Stomach (tissue), 9 donors: ENCODE measurements around the gene RESF1. TPM values are rescaled to one million over a fixed set of nuclear protein-coding genes. Genes with fewer than 3 reads are reported as not detected.

ENCODE experiments used
- DNase-seq, 2 donors: peaks; one replicate each; pipeline versions ENCODE4 v3.0.0 to v3.0.0-alpha.2; 2013 to 2019
- H3K27ac ChIP-seq, 5 donors: fragments of 200-600 bp in 4 of 5; sonication (generic) in 4 of 5; one replicate each; pipeline ENCODE4 v1.5.1; 2013 to 2019; ENCODE audit warnings: mild to moderate bottlenecking in 1 of 5, moderate library complexity in 1 of 5
- H3K27me3 ChIP-seq, 3 donors: fragments of 200-600 bp; sonication (generic); one replicate each; pipeline ENCODE4 v1.5.1; 2017 to 2019; ENCODE audit warnings: mixed run types in 1 of 3
- H3K36me3 ChIP-seq, 4 donors: fragments of 200-600 bp; sonication (generic); 1 replicate in 3 of 4; 2 replicates in 1 of 4; pipeline ENCODE4 v1.5.1; 2016 to 2019
- H3K4me1 ChIP-seq, 4 donors: fragments of 200-600 bp; sonication (generic); one replicate each; pipeline ENCODE4 v1.5.1; 2016 to 2019
- H3K4me3 ChIP-seq, 4 donors: fragments of 200-600 bp; sonication (generic) in 3 of 4; one replicate each; pipeline ENCODE4 v1.5.1; 2016 to 2019; ENCODE audit warnings: mild to moderate bottlenecking in 1 of 4
- H3K9me3 ChIP-seq, 4 donors: fragments of 200-600 bp; sonication (generic); one replicate each; pipeline ENCODE4 v1.5.1; 2016 to 2019
- CTCF ChIP-seq, 7 experiments: fragments of 450-650 bp in 4 of 7; fragments of 200-600 bp in 3 of 7; sonication (generic) in 3 of 7; IDR thresholded peaks; one replicate each; pipeline ENCODE4 v1.5.1; 2016 to 2019; ENCODE audit warnings: antibody characterized with exemption in 7 of 7, control low read depth in 2 of 7, mild to moderate bottlenecking in 1 of 7
- EP300 ChIP-seq: sonication (generic); formaldehyde crosslinking; IDR thresholded peaks from one replicate; pipeline ENCODE4 v1.6.1; 2017; ENCODE audit warnings: antibody characterized with exemption
- POLR2A ChIP-seq, 4 donors: fragments of 450-650 bp; IDR thresholded peaks; one replicate each; pipeline ENCODE4 v1.6.1; 2016; ENCODE audit warnings: antibody characterized with exemption in 4 of 4, control low read depth in 2 of 4, mild to moderate bottlenecking in 1 of 4, moderate library complexity in 1 of 4
- POLR2AphosphoS5 ChIP-seq, 3 donors: sonication (generic); formaldehyde crosslinking; IDR thresholded peaks; one replicate each; pipeline ENCODE4 v1.6.1; 2016; ENCODE audit warnings: antibody characterized with exemption in 3 of 3
- WGBS, 5 donors: extraction: QIAGEN DNeasy Blood & Tissue Kit in 3 of 5; methylation state at CpG; one replicate each; pipeline versions ENCODE4 v1.1.5 to v1.1.7; 2013 to 2018; 5-methylcytosine and 5-hydroxymethylcytosine counted together
- intact Hi-C: fragments of 100-400 bp; cut with DNase I; formaldehyde crosslinking; loops from one replicate; pipeline ENCODE4 v1.15.1; 2023; ENCODE audit warnings: low total_unique reads
- polyA plus RNA-seq, 3 donors: library from polyadenylated mRNA; stranded (reverse); fragments of 200-250 nt; gene quantifications; one replicate each; pipeline ENCODE4 v1.2.3, GENCODE V29; 2013
- total RNA-seq, 5 donors: library from RNA; depleted of rRNA; stranded (reverse); fragments of >200 nt; gene quantifications; one replicate each; pipeline versions ENCODE4 v1.1.0 to v1.2.3, GENCODE V29; 2014 to 2016
- donor health status: healthy with polysubstance abuse.
- donor health status: Bipolar disorder and iron deficiency.
- donor health status: healthy.

Gene RESF1
- total and polyA plus RNA-seq, 8 donors = 15.4 to 255 (median 51.9) TPM

GRCh38 chr12:31950088-31950487, 9.1 kb upstream of the RESF1 start:
- Histone ChIP-seq H3K36me3 (no peaks in the 10 kb centered on the region), H3K9me3 (peaks cover 0 to 13% (median 3%) of the 10 kb centered on the region in 4 donors), H3K4me3 (no peak overlapping the region), H3K4me1 (peaks cover 0 to under 1% (median 0%) of the 10 kb centered on the region in 4 donors), H3K27me3 (no peaks in the 10 kb centered on the region), H3K27ac (no peak overlapping the region)
- 88 to 94% (median 92%) methylated on average over 4 of the region's 4 CpGs for WGBS, 5 donors
- TF ChIP-seq POLR2AphosphoS5 (IDR thresholded peaks at IDR 0.05) (no peak), POLR2A (IDR thresholded peaks at IDR 0.05) (no peak), CTCF (IDR thresholded peaks at IDR 0.05) (no peak), EP300 (no peak)
- intact Hi-C loops = no loop called here
- DNase-seq = no peak

- Histone ChIP-seq H3K27ac (no peak overlapping the region), H3K9me3 (peaks cover 0 to 13% (median 3%) of the 10 kb centered on the region in 4 donors), H3K36me3 (no peaks in the 10 kb centered on the region), H3K27me3 (no peaks in the 10 kb centered on the region), H3K4me3 (no peak overlapping the region), H3K4me1 (peaks cover 0 to 5% (median 0%) of the 10 kb centered on the region in 4 donors)
- intact Hi-C loops = no loop called here
- no peak for TF ChIP-seq CTCF (IDR thresholded peaks at IDR 0.05)
- TF ChIP-seq POLR2AphosphoS5 (IDR thresholded peaks at IDR 0.05) = no peak
- no peak for TF ChIP-seq POLR2A (IDR thresholded peaks at IDR 0.05)
- TF ChIP-seq EP300 = no peak
- no peak for DNase-seq
These were observed 8.7 kb upstream of the RESF1 start for GRCh38 chr12:31950492-31950891.

- no peak overlapping the region for H3K4me3 ChIP-seq
- no peak for TF ChIP-seq POLR2AphosphoS5 (IDR thresholded peaks at IDR 0.05)
- TF ChIP-seq CTCF (IDR thresholded peaks at IDR 0.05) = no peak
- TF ChIP-seq POLR2A (IDR thresholded peaks at IDR 0.05) = no peak
- TF ChIP-seq EP300 = no peak
- DNase-seq = no peak
- no peaks in the 10 kb centered on the region for H3K27me3 ChIP-seq
- H3K9me3 ChIP-seq = peaks cover 0 to 13% (median 3%) of the 10 kb centered on the region in 4 donors
- intact Hi-C loops = no loop called here
- H3K27ac ChIP-seq = no peak overlapping the region
- H3K36me3 ChIP-seq = no peaks in the 10 kb centered on the region
- H3K4me1 ChIP-seq = peaks cover 0 to 7% (median 0%) of the 10 kb centered on the region in 4 donors
- 52 to 72% (median 70%) methylated on average over 4 of the region's 4 CpGs for WGBS, 5 donors
These were observed 8.2 kb upstream of the RESF1 start for GRCh38 chr12:31951008-31951407.

- 88 to 98% (median 93%) methylated on average over 2 of the region's 2 CpGs for WGBS, 5 donors
- Histone ChIP-seq H3K9me3 (peaks cover 0 to 13% (median 3%) of the 10 kb centered on the region in 4 donors), H3K4me1 (peaks cover 0 to 7% (median 0%) of the 10 kb centered on the region in 4 donors), H3K4me3 (no peak overlapping the region), H3K27ac (no peak overlapping the region), H3K36me3 (no peaks in the 10 kb centered on the region), H3K27me3 (no peaks in the 10 kb centered on the region)
- DNase-seq = no peak
- intact Hi-C loops = no loop called here
- TF ChIP-seq CTCF (IDR thresholded peaks at IDR 0.05) (no peak), EP300 (no peak), POLR2AphosphoS5 (IDR thresholded peaks at IDR 0.05) (no peak), POLR2A (IDR thresholded peaks at IDR 0.05) (no peak)
These were observed 7.3 kb upstream of the RESF1 start for GRCh38 chr12:31951939-31952338.
